GM12878 (cell line): Measurements from ENCODE around the gene SNX8. TPM values are rescaled to one million over a fixed set of nuclear protein-coding genes. Genes with fewer than 3 reads are reported as not detected.
A peak's percentile ranks its signal among the peaks of the same experiment; 100 is the strongest.

Source experiments
- BHLHE40 ChIP-seq, 2 experiments: fragments of 450-650 bp in 1 of 2; IDR thresholded peaks; 2 replicates each; pipeline ENCODE4 v1.6.1; 2011 to 2017; ENCODE audit warnings: low read depth in 2 of 2, borderline replicate concordance in 1 of 2, improper control_type of control experiment in 1 of 2, low read length in 1 of 2, mild to moderate bottlenecking in 1 of 2
- EP300 ChIP-seq, 2 experiments: fragments of 150-350 bp in 1 of 2; IDR thresholded peaks; 2 replicates each; pipeline ENCODE4 v1.6.1; 2011 to 2012; ENCODE audit warnings: low read depth in 2 of 2, low read length in 2 of 2, borderline replicate concordance in 1 of 2, improper control_type of control experiment in 1 of 2, inconsistent platforms in 1 of 2; ENCODE audit not compliant: control insufficient read depth in 1 of 2
- FOXK2 ChIP-seq: fragments of 450-650 bp; IDR thresholded peaks from 2 replicates; pipeline ENCODE4 v1.6.1; 2017; ENCODE audit warnings: mild to moderate bottlenecking, moderate library complexity
- FOXM1 ChIP-seq: IDR thresholded peaks from 2 replicates; pipeline ENCODE4 v1.6.1; 2012; ENCODE audit warnings: low read depth, mild to moderate bottlenecking, inconsistent platforms, low read length, moderate library complexity
- IKZF1 ChIP-seq: fragments of 450-650 bp; conservative IDR thresholded peaks from 2 replicates; pipeline ENCODE4 v1.6.1; 2017; ENCODE audit warnings: antibody characterized with exemption, mild to moderate bottlenecking
- IKZF2 ChIP-seq, 2 experiments: fragments of 450-650 bp; IDR thresholded peaks; 2 replicates each; pipeline ENCODE4 v1.6.1; 2017; ENCODE audit warnings: mild to moderate bottlenecking in 2 of 2, moderate library complexity in 2 of 2
- MAX ChIP-seq: IDR thresholded peaks from 2 replicates; pipeline ENCODE4 v1.6.1; 2012; ENCODE audit warnings: low read depth, low read length, improper control_type of control experiment
- MXI1 ChIP-seq: fragments of 150-350 bp; IDR thresholded peaks from 2 replicates; pipeline ENCODE4 v1.6.1; 2011; ENCODE audit warnings: low read depth, mild to moderate bottlenecking, inconsistent platforms, low read length, improper control_type of control experiment
- NBN ChIP-seq: fragments of 450-650 bp; IDR thresholded peaks from 2 replicates; pipeline ENCODE4 v1.6.1; 2016
- PBX3 ChIP-seq: IDR thresholded peaks from 2 replicates; pipeline ENCODE4 v1.6.1; 2011; ENCODE audit warnings: mild to moderate bottlenecking, low read depth, low read length, moderate library complexity; ENCODE audit not compliant: insufficient replicate concordance
- POLR2AphosphoS5 ChIP-seq: IDR thresholded peaks from 2 replicates; pipeline ENCODE4 v1.6.1; 2011; ENCODE audit warnings: mild to moderate bottlenecking, low read length, inconsistent platforms
- RAD51 ChIP-seq: fragments of 450-650 bp; IDR thresholded peaks from 2 replicates; pipeline ENCODE4 v1.6.1; 2016; ENCODE audit warnings: moderate library complexity, mild to moderate bottlenecking, inconsistent platforms
- RELB ChIP-seq: fragments of 450-650 bp; IDR thresholded peaks from 2 replicates; pipeline ENCODE4 v1.6.1; 2017; ENCODE audit warnings: low read depth, mild to moderate bottlenecking, moderate library complexity
- SKIL ChIP-seq: fragments of 450-650 bp; IDR thresholded peaks from 2 replicates; pipeline ENCODE4 v1.6.1; 2017; ENCODE audit warnings: mild to moderate bottlenecking, low read depth, inconsistent platforms; ENCODE audit not compliant: poor library complexity, severe bottlenecking
- SMC3 ChIP-seq: IDR thresholded peaks from 2 replicates; pipeline ENCODE4 v1.6.1; 2011; ENCODE audit warnings: low read length, improper control_type of control experiment, borderline replicate concordance
- TCF12 ChIP-seq: IDR thresholded peaks from 2 replicates; pipeline ENCODE4 v1.6.1; 2011; ENCODE audit warnings: low read depth, mild to moderate bottlenecking, low read length
- USF1 ChIP-seq: IDR thresholded peaks from 2 replicates; pipeline ENCODE4 v1.6.1; 2011; ENCODE audit warnings: borderline replicate concordance, low read depth, mild to moderate bottlenecking, moderate library complexity, mixed read lengths, low read length; ENCODE audit not compliant: insufficient read depth; ENCODE audit errors: extremely low read length
- ZBTB11 ChIP-seq: fragments of 450-650 bp; formaldehyde crosslinking; IDR thresholded peaks from 2 replicates; pipeline ENCODE4 v1.5.0; 2022; ENCODE audit warnings: mild to moderate bottlenecking, missing genetic modification characterization
- polyA plus RNA-seq, 11 experiments: library from polyadenylated mRNA; depleted of rRNA in 4 of 11; unstranded in 6 of 11; stranded (reverse) in 5 of 11; fragments of >200 nt; fragmentation: Nextera tagmentation in 4 of 11; fragmentation: Illumina TruSeq in 1 of 11; extraction: Ambion mirVana in 4 of 11; extraction: Trizol in 1 of 11; gene quantifications; 1 replicate in 1 of 11; 2 replicates in 10 of 11; pipeline versions ENCODE4 v1.2.1 to v1.2.3, GENCODE V29; 2011 to 2016; ENCODE audit warnings: inconsistent platforms in 2 of 11, missing spikeins in 2 of 11, low read depth in 1 of 11
- total RNA-seq, 4 experiments: library from RNA; depleted of rRNA in 3 of 4; stranded (reverse); fragments of >200 nt in 3 of 4; fragmentation: Illumina TruSeq in 1 of 4; extraction: Trizol in 1 of 4; gene quantifications; 2 replicates each; pipeline versions ENCODE4 v1.2.1 to v1.2.3, GENCODE V29; 2013 to 2021

Gene SNX8
- total and polyA plus RNA-seq, 10 of the 15 experiments (the other 5 are each of a cell fraction or from before 2014, with no cell fraction given), result 6.4 to 210 (median 97.6) TPM

GRCh38 chr7:2248984-2249694 lies 65.1 kb downstream of the SNX8 start (continued):
- TF ChIP-seq BHLHE40 (IDR thresholded peaks at IDR 0.05; ENCODE audit: borderline replicate concordance in 1 of 2, low read depth in 2 of 2, low read length in 1 of 2) (peak; percentile 17 to 31; a peak in 3 of 4 replicates), SKIL (no peak), EP300 (IDR thresholded peaks at IDR 0.05; ENCODE audit: borderline replicate concordance in 1 of 2, control insufficient read depth in 1 of 2, low read depth in 2 of 2, low read length in 2 of 2) (0 out of 4 replicates have a peak, but pooled peaks of 1 of the 2 experiments have one; percentile 13), RELB (peak; percentile 45; the same call in 1 of the 2 replicates), FOXM1 (no peak), RAD51 (peak; percentile 85), FOXK2 (no peak), TCF12 (0 out of 2 replicates have a peak, but pooled peaks have one; percentile 13), USF1 (peak; percentile 84), ZBTB11 (CRISPR knock-in tag) (no peak), POLR2AphosphoS5 (peak; percentile 51), SMC3 (peak; percentile 17), MAX (peak; percentile 61; the same call in 1 of the 2 replicates), NBN (0 out of 2 replicates have a peak, but pooled peaks have one; percentile 26), PBX3 (peak; percentile 4), IKZF2 (IDR thresholded peaks at IDR 0.05) (peak in 1 of 2 experiments; percentile 59; a peak in 3 of 4 replicates), IKZF1 (peak; percentile 58; the same call in 1 of the 2 replicates), MXI1 (peak; percentile 57; the same call in 1 of the 2 replicates)
